CD8-positive, alpha-beta memory T cell (primary cell): ENCODE data around the gene TNK1. TPM values are rescaled to one million over a fixed set of nuclear protein-coding genes. Genes with fewer than 3 reads are reported as not detected.
A peak's percentile ranks its signal among the peaks of the same experiment; 100 is the strongest.
"Not testable (repeated sequence)": the region's sequence is repeated elsewhere in the genome, so short reads cannot be mapped to it uniquely, and the experiment has no call there.

Experiments used
- CTCF ChIA-PET: fragments of 350-600 bp; sonication (Branson Sonifier 250); formaldehyde crosslinking; loops from one replicate; lab custom pipeline; 2021; ENCODE audit warnings: antibody characterized with exemption; lab: Charles Lee
- POLR2A ChIA-PET: fragments of 350-600 bp; sonication (Branson Sonifier 250); formaldehyde crosslinking; loops from one replicate; lab custom pipeline; 2021; ENCODE audit warnings: antibody characterized with exemption; lab: Charles Lee
- DNase-seq, 5 donors: peaks; one replicate each; pipeline versions ENCODE4 v3.0.0 to v3.0.0-alpha.2; 2020 to 2022; ENCODE audit warnings: mixed read lengths in 1 of 5
- H3K27ac ChIP-seq: one replicate; pipeline ENCODE4 v1.7.0; 2013; ENCODE audit warnings: low read depth, mild to moderate bottlenecking, low read length, moderate library complexity
- H3K27me3 ChIP-seq: 2 replicates; pipeline ENCODE4 v1.7.0; 2013; ENCODE audit warnings: low read length, mild to moderate bottlenecking; ENCODE audit not compliant: insufficient read depth, poor library complexity, severe bottlenecking
- H3K36me3 ChIP-seq: 2 replicates; pipeline ENCODE4 v1.7.0; 2013; ENCODE audit warnings: mild to moderate bottlenecking, low read length, moderate library complexity; ENCODE audit not compliant: insufficient read depth
- H3K4me1 ChIP-seq: 2 replicates; pipeline ENCODE4 v1.7.0; 2013; ENCODE audit warnings: mild to moderate bottlenecking, low read length, moderate library complexity; ENCODE audit not compliant: insufficient read depth
- H3K4me3 ChIP-seq: 2 replicates; pipeline ENCODE4 v1.7.0; 2013; ENCODE audit warnings: mild to moderate bottlenecking, low read length
- H3K9me3 ChIP-seq: 2 replicates; pipeline ENCODE4 v1.7.0; 2013; ENCODE audit warnings: mild to moderate bottlenecking, low read length
- H3K27ac Mint-ChIP-seq, 8 donors: one replicate each; pipeline ENCODE4 v1.8.0; 2020 to 2021; ENCODE audit warnings: mixed read lengths in 8 of 8, mild to moderate bottlenecking in 6 of 8, inconsistent platforms in 3 of 8, moderate library complexity in 3 of 8
- H3K27me3 Mint-ChIP-seq, 2 donors: one replicate each; pipeline ENCODE4 v1.8.0; 2020 to 2021; ENCODE audit warnings: mixed read lengths in 2 of 2, mild to moderate bottlenecking in 1 of 2, moderate library complexity in 1 of 2
- H3K36me3 Mint-ChIP-seq, 3 donors: one replicate each; pipeline ENCODE4 v1.8.0; 2020 to 2021; ENCODE audit warnings: mixed read lengths in 3 of 3, inconsistent platforms in 1 of 3, mild to moderate bottlenecking in 1 of 3
- H3K4me1 Mint-ChIP-seq, 3 donors: one replicate each; pipeline ENCODE4 v1.8.0; 2020 to 2021; ENCODE audit warnings: mixed read lengths in 3 of 3, inconsistent platforms in 1 of 3, mild to moderate bottlenecking in 1 of 3
- H3K4me3 Mint-ChIP-seq, 7 donors: one replicate each; pipeline ENCODE4 v1.8.0; 2020 to 2021; ENCODE audit warnings: mixed read lengths in 7 of 7, mild to moderate bottlenecking in 6 of 7, moderate library complexity in 4 of 7, inconsistent platforms in 2 of 7
- H3K9me3 Mint-ChIP-seq, 5 donors: one replicate each; pipeline ENCODE4 v1.8.0; 2020 to 2022; ENCODE audit warnings: mixed read lengths in 5 of 5, mild to moderate bottlenecking in 3 of 5, moderate library complexity in 2 of 5, inconsistent platforms in 1 of 5
- polyA plus RNA-seq: library from polyadenylated mRNA; unstranded; fragments of 300-500 nt; fragmentation: Illumina TruSeq; gene quantifications from one replicate; pipeline ENCODE4 v1.2.3, GENCODE V29; 2021
- total RNA-seq, 2 experiments: library from RNA; stranded (reverse); gene quantifications; one replicate each; pipeline ENCODE4 v1.2.3, GENCODE V29; 2021

TNK1 gene
- total RNA-seq (1 to 10 TPM; 4.4 to 5.8 TPM), polyA plus RNA-seq (3.1 TPM)

DNA sequence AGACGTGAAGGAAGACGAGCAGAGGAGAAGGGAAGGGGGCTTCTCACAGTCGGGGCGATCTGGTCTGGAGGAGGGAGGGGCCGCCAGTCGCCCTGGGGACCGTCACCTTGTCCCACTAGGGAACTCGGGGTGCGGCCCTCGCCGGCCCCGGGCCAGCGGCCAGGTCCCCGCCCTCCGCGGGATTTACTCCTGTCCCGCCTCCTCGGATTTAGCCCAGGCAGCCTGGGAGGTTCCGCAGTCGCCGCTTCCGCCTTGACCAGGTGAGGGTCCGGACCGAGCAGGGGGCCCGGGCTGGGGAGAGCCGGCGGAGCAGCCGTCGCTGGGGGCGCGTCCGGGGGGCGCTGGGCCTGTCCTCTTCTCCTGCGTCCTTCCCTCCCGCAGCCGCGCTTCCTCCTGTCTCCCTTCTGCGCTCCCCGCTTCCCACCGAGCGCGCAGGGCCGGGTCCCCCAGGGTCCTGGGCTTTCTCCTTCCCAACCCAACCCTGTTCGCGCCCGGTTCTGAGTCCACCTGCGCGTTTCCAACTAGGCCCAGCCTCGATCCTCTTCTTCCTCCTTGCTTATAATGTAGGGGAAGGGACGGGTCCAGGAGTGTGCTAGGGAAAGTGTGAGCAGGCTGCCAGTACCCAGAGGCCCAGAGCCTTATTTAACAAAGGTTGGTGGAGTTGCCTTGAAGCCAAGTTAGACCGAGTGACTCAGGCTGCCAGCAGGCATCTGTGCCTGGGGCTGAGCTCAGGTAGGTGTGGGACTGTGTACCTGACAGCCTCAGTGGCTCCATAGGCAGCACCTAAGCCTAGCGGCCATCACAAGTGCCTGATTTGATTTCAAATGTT lies at the start of gene TNK1:
TSS of gene TNK1 (plus strand) at position 235 of the 829 bp plus-strand sequence. CDS start 1,838 bp downstream, outside the sequence.
- Mint-ChIP-seq H3K4me3 (peak within 1 kb of the TSS in 2 of 7 donors; percentile 40 to 60), H3K9me3 (peaks cover 0 to 5% (median 2%) of the 10 kb centered on the region in 5 donors), H3K36me3 (peaks cover 0 to 6% (median 1%) of the 10 kb centered on the region in 3 donors), H3K27ac (peak within 1 kb of the TSS in 2 of 8 donors; percentile 20 to 33), H3K27me3 (peaks cover 25 to 46% of the 10 kb centered on the region in 2 donors), H3K4me1 (peaks cover 12 to 16% (median 15%) of the 10 kb centered on the region in 3 donors)
- Histone ChIP-seq H3K4me3 (no peak within 1 kb of the TSS), H3K27me3 (peaks cover 16% of the 10 kb centered on the region), H3K36me3 (no peaks in the 10 kb centered on the region), H3K4me1 (peaks cover 13% of the 10 kb centered on the region), H3K27ac (peak within 1 kb of the TSS; percentile 9), H3K9me3 (no peaks in the 10 kb centered on the region)
- CTCF ChIA-PET, result no interaction called here
- POLR2A ChIA-PET, result interaction anchor here (0.5 kb wide), 1 partner anchor 235 kb away, joined by 3 read pairs; no protein-coding TSS in a partner anchor
- no peak for DNase-seq

DNA sequence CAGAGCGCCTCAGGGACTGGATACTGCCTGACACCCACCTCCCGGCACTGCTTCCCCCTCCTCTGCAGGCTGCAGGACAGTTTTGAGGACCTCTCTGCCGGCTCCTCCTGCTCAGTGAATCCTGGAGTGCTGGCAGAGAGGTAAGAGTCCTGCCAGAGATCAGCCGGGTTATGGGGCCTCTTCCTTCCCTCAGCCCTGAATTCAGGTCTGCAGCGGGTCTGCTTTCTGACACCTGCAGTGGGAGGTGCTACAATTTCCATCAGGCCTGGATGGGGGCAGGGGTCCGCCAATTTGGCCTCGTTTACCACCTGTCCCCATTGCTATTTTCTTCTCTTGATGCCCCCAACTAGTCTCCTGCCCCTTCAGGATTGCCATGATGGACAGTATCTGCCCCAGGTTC lies 48.8 kb upstream of the TNK1 start:
- DNase-seq, result no peak
- peaks cover 0 to 16% (median 0%) of the 10 kb centered on the region in 3 donors for H3K36me3 Mint-ChIP-seq
- peak overlapping the region in 7 of 8 donors; percentile 6 to 92 (median 65) for H3K27ac Mint-ChIP-seq
- H3K27ac ChIP-seq, result no peak overlapping the region
- peaks cover 49 to 76% (median 61%) of the 10 kb centered on the region in 3 donors for H3K4me1 Mint-ChIP-seq
- peak overlapping the region; percentile 29 for H3K4me3 ChIP-seq
- peaks cover 0 to 2% of the 10 kb centered on the region in 2 donors for H3K27me3 Mint-ChIP-seq
- H3K9me3 ChIP-seq, result no peaks in the 10 kb centered on the region
- H3K4me1 ChIP-seq, result peaks cover 60% of the 10 kb centered on the region
- H3K4me3 Mint-ChIP-seq, result peak overlapping the region; percentile 38 to 87 (median 60)
- CTCF ChIA-PET, result no interaction called here
- POLR2A ChIA-PET, result interaction anchor here (0.6 kb wide), 1 partner anchor 36 kb away, joined by 6 read pairs; no protein-coding TSS in a partner anchor
- H3K36me3 ChIP-seq, result no peaks in the 10 kb centered on the region
- no peaks in the 10 kb centered on the region for H3K27me3 ChIP-seq
- no peaks in the 10 kb centered on the region for H3K9me3 Mint-ChIP-seq

DNA sequence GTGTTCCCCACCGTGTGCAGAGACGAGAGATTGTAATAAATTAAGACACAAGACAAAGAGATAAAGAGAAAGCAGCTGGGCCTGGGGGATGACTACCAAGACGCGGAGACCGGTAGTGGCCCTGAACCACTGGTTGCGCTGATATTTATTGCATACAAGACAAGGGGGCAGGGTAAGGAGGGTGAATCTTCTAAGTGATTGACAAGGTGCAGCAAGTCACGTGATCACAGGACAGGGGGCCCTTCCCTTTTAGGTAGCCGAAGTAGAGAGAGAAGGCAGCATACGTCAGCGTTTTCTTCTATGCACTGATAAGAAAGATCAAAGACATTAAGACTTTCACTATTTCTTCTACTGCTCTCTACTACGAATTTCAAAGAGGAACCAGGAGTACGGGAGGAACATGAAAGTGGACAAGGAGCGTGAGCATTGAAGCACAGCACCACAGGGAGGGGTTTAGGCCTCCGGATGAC lies 48.3 kb upstream of the TNK1 start:
- Mint-ChIP-seq H3K4me1 (peaks cover 54 to 76% (median 67%) of the 10 kb centered on the region in 3 donors), H3K4me3 (peak overlapping the region; percentile 38 to 87 (median 60)), H3K27ac (peak overlapping the region; percentile 6 to 92 (median 81)), H3K36me3 (peaks cover 0 to 20% (median 3%) of the 10 kb centered on the region in 3 donors)
- POLR2A ChIA-PET, H3K36me3 ChIP-seq, H3K9me3 ChIP-seq, H3K27ac ChIP-seq, H3K27me3 ChIP-seq, H3K27me3 Mint-ChIP-seq, CTCF ChIA-PET, H3K9me3 Mint-ChIP-seq: not testable (repeated sequence)
- peak overlapping the region; percentile 29 for H3K4me3 ChIP-seq
- DNase-seq, result peak in 4 of 5 donors; percentile 30 to 71 (median 54)
- peaks cover 66% of the 10 kb centered on the region for H3K4me1 ChIP-seq

DNA sequence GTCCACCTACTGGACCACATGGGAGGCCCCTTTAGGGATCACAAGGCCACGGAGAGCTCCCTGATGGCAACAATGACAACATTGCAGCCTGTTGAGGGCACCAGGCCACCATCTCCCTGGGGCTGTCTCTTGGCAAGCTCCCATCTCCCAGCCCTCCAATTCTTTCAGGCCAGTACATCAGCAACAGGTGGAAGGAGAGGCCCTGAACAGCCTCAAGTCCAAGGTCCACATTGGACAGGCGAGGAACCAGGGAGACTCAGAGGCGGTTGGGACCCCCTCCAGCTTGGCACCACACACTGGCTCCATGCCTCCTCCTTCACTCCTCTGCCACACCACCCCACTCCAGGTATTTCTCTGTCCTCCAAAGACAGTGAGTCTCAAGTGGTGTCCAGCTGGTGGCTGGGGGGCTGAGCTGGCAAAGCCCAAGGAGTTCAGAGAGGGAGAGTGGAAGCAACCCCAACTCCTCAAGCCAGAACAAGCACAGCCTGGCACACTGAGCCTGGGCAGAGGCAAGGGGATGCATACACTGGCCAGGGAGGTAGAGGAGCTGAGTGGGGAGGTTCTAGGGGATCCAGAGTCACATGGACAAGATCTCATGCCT lies 45.9 kb upstream of the TNK1 start:
- no peaks in the 10 kb centered on the region for H3K9me3 ChIP-seq
- CTCF ChIA-PET, result interaction anchor here (1.4 to 8.9 kb wide), 7 partner anchors 10 to 352 kb away, joined by 3 to 85 read pairs (median 7); partner anchors contain the start of genes NEURL4, TMEM95 and TP53
- Mint-ChIP-seq H3K4me3 (peak overlapping the region; percentile 44 to 98 (median 92)), H3K27me3 (no peaks in the 10 kb centered on the region), H3K27ac (peak overlapping the region; percentile 81 to 98 (median 96)), H3K36me3 (peaks cover 0 to 26% (median 7%) of the 10 kb centered on the region in 3 donors), H3K9me3 (no peaks in the 10 kb centered on the region), H3K4me1 (peaks cover 47 to 70% (median 67%) of the 10 kb centered on the region in 3 donors)
- H3K4me1 ChIP-seq, result peaks cover 76% of the 10 kb centered on the region
- peaks cover 6% of the 10 kb centered on the region for H3K36me3 ChIP-seq
- POLR2A ChIA-PET, result interaction anchor here (0.5 to 0.8 kb wide), 2 partner anchors 11 to 140 kb away, joined by 3 to 4 read pairs; no protein-coding TSS in a partner anchor
- no peak overlapping the region for H3K27ac ChIP-seq
- no peak overlapping the region for H3K4me3 ChIP-seq
- DNase-seq, result no peak
- H3K27me3 ChIP-seq, result no peaks in the 10 kb centered on the region

DNA sequence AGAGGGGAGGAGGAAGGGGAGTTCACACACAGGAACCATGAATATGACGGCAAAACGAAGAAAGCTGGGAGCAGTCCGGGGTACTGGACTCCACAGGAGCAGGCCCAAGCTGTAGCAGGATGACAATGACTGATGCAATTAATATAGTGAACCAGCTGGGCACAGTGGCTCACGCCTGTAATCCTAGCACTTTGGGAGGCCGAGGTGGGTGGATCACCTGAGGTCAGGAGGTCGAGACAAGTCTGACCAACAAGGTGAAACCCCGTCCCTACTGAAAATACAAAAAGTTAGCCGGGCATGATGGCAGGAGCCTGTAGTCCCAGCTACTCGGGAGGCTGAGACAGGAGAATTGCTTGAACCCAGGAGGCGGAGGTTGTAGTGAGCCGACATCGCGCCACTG lies 45.1 kb upstream of the TNK1 start:
- H3K36me3 ChIP-seq, DNase-seq, H3K9me3 Mint-ChIP-seq, H3K27ac ChIP-seq, H3K27me3 ChIP-seq, H3K9me3 ChIP-seq, H3K27me3 Mint-ChIP-seq: not testable (repeated sequence)
- peaks cover 73% of the 10 kb centered on the region for H3K4me1 ChIP-seq
- Mint-ChIP-seq H3K4me3 (peak overlapping the region; percentile 88 to 98 (median 93)), H3K4me1 (peaks cover 46 to 68% (median 67%) of the 10 kb centered on the region in 3 donors), H3K27ac (peak overlapping the region; percentile 81 to 98 (median 97)), H3K36me3 (peaks cover 0 to 31% (median 7%) of the 10 kb centered on the region in 3 donors)
- peak overlapping the region; percentile 99 for H3K4me3 ChIP-seq
- ChIA-PET POLR2A (interaction anchor here (0.5 to 2.2 kb wide), 20 partner anchors 9 to 351 kb away, joined by 3 to 24 read pairs (median 4); partner anchors contain the start of genes GABARAP, GPS2, MPDU1 and POLR2A), CTCF (interaction anchor here (1.2 to 8.9 kb wide), 11 partner anchors 10 to 352 kb away, joined by 3 to 85 read pairs (median 7); partner anchors contain the start of genes NEURL4, TMEM102, TMEM95 and TP53)

DNA sequence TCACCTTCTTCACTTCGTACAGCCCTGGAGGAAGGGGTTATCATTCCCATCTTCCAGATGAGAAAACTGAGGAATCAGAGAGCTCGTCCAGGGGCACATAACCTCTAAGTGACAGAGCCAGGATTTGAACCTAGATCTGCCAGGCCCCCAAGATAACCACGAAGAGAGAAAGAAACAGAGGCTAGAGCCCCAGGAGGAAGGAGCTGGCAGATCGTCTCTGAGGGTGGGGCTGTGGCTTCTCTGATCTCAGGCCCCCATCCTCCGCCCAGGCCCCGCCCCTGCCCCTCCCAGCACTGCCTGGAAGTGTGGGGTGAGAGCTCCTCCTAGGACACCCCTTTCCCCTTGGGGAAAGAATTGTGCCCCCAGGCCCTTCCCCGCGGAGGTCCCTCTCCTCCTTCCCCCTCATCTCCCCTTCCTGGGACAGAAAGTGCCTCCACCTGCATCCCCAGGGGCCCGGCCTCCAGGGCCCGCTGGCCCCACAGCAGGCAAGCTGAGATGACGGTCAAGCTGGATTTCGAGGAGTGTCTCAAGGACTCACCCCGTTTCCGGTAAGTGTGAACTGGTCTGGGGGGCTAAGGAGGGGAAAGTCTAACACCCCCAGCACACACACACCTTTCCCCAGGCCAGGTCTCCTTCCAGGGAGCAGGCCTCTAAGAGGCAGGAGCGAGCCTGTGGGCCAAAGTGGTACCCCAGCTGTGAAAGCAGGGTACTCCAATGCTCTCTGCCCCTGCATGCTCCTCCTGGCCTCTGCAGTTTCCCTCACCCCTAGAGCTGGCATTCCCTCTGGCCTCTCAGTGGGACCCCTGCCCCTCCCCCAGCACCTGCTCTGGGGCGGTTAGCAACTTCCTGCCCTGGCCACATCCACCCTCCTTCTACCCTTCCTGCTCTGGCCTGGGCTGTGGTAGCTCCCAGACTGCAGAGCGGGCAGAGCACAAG lies 44.4 kb upstream of the TNK1 start, which contains the start of gene ACAP1:
TSS of gene ACAP1 (plus strand) at position 290 of the 936 bp plus-strand sequence. CDS start at position 496, 206 bp downstream.
- CTCF ChIA-PET, result interaction anchor here (1.0 to 8.9 kb wide), 14 partner anchors 11 to 351 kb away, joined by 3 to 85 read pairs (median 6); partner anchors contain the start of genes NEURL4, TMEM102, TMEM256 and TMEM95
- H3K4me3 ChIP-seq, result peak within 1 kb of the TSS; percentile 99
- no peaks in the 10 kb centered on the region for H3K27me3 Mint-ChIP-seq
- H3K9me3 ChIP-seq, result no peaks in the 10 kb centered on the region
- POLR2A ChIA-PET, result interaction anchor here (0.7 to 2.2 kb wide), 24 partner anchors 9 to 351 kb away, joined by 3 to 24 read pairs (median 4); partner anchors contain the start of genes GABARAP, GPS2, MPDU1 and POLR2A
- peaks cover 0 to 37% (median 7%) of the 10 kb centered on the region in 3 donors for H3K36me3 Mint-ChIP-seq
- DNase-seq, result peak; percentile 78 to 90 (median 81)
- H3K27ac ChIP-seq, result peak within 1 kb of the TSS; percentile 74
- peaks cover 10% of the 10 kb centered on the region for H3K36me3 ChIP-seq
- H3K4me1 ChIP-seq, result peaks cover 69% of the 10 kb centered on the region
- H3K4me1 Mint-ChIP-seq, result peaks cover 47 to 68% (median 66%) of the 10 kb centered on the region in 3 donors
- H3K9me3 Mint-ChIP-seq, result no peaks in the 10 kb centered on the region
- no peaks in the 10 kb centered on the region for H3K27me3 ChIP-seq
- peak within 1 kb of the TSS; percentile 89 to 98 (median 97) for H3K27ac Mint-ChIP-seq
- peak within 1 kb of the TSS; percentile 88 to 98 (median 93) for H3K4me3 Mint-ChIP-seq
